ENCODE data around the gene FOXN1.

- TF ChIP-seq EP300 (IDR thresholded peaks at IDR 0.05; ENCODE audit: borderline replicate concordance in 1 of 2, low read depth in 1 of 2, low read length in 1 of 2) (no peak), CTCF (IDR thresholded peaks at IDR 0.05) (no peak), MAX (IDR thresholded peaks at IDR 0.05; ENCODE audit: low read depth) (no peak), REST (IDR thresholded peaks at IDR 0.05; ENCODE audit: low read depth, low read length) (no peak), GABPA (IDR thresholded peaks at IDR 0.05; ENCODE audit: low read depth) (no peak), POLR2AphosphoS5 (IDR thresholded peaks at IDR 0.05; ENCODE audit: low read depth, low read length) (no peak), ZBTB33 (IDR thresholded peaks at IDR 0.05; ENCODE audit: borderline replicate concordance, low read depth) (no peak), YY1 (IDR thresholded peaks at IDR 0.05; ENCODE audit: low read depth) (no peak)
Measured at GRCh38 chr17:28493460-28493859, 12.7 kb upstream of the FOXN1 start.
